ENCODE data around the gene NOLC1.
"Not testable (repeated sequence)": the region's sequence is repeated elsewhere in the genome, so short reads cannot be mapped to it uniquely, and the experiment has no call there.

The NOLC1 gene

GRCh38 chr10:102157224-102157623 lies 5.0 kb downstream of the NOLC1 start:
- no peak for DNase-seq

- DNase-seq, result no peak
Measured at GRCh38 chr10:102159051-102159597, 6.9 kb downstream of the NOLC1 start.

GRCh38 chr10:102159831-102160230 lies 7.6 kb downstream of the NOLC1 start:
- no peak for DNase-seq

GRCh38 chr10:102163342-102163989 lies 11.3 kb downstream of the NOLC1 start:
- no peak for DNase-seq

GRCh38 chr10:102167861-102168260 lies 15.7 kb downstream of the NOLC1 start:
- DNase-seq, result no peak

GRCh38 chr10:102170602-102171001 lies 18.4 kb downstream of the NOLC1 start:
- no peak for DNase-seq

- no peak for DNase-seq
Measured at GRCh38 chr10:102172288-102172687, 20.1 kb downstream of the NOLC1 start.

GRCh38 chr10:102175415-102175814 lies 23.2 kb downstream of the NOLC1 start:
- DNase-seq, result no peak

GRCh38 chr10:102184606-102185005 lies 32.4 kb downstream of the NOLC1 start:
- no peak for DNase-seq

- DNase-seq, result no peak
Measured at GRCh38 chr10:102185272-102185671, 33.1 kb downstream of the NOLC1 start.

- DNase-seq, result no peak
Measured at GRCh38 chr10:102185811-102186527, 33.8 kb downstream of the NOLC1 start.

GRCh38 chr10:102188298-102188940 lies 36.2 kb downstream of the NOLC1 start:
- no peak for DNase-seq

GRCh38 chr10:102188941-102189898 lies 37.0 kb downstream of the NOLC1 start:
- not testable (repeated sequence) for DNase-seq

- DNase-seq, result no peak
Measured at GRCh38 chr10:102191956-102192355, 39.8 kb downstream of the NOLC1 start.

- DNase-seq, result no peak
Measured at GRCh38 chr10:102195296-102195870, 43.2 kb downstream of the NOLC1 start.

GRCh38 chr10:102196893-102197292 lies 44.7 kb downstream of the NOLC1 start:
- no peak for DNase-seq

GRCh38 chr10:102198027-102198426 lies 45.8 kb downstream of the NOLC1 start:
- no peak for DNase-seq

- DNase-seq, result no peak
Measured at GRCh38 chr10:102200751-102201640, 48.8 kb downstream of the NOLC1 start.

- DNase-seq, result no peak
Measured at GRCh38 chr10:102202386-102202785, 50.2 kb downstream of the NOLC1 start.

- no peak for DNase-seq
Measured at GRCh38 chr10:102208311-102209035, 56.3 kb downstream of the NOLC1 start.
